ENCODE data around the gene TRPM4. TPM values are rescaled to one million over a fixed set of nuclear protein-coding genes. Genes with fewer than 3 reads are reported as not detected.

TRPM4 gene
- total and polyA plus RNA-seq, 2 of the 13 experiments (the other 11 are each of a cell fraction or from before 2014, with no cell fraction given) = 1.9 to 4.3 TPM

GRCh38 chr19:49125025-49125731 is 32.4 kb upstream of the TRPM4 start (continued):
- TF ChIP-seq PRDM10 (CRISPR knock-in tag; IDR thresholded peaks at IDR 0.05; ENCODE audit: low read depth) (peak; percentile 76; the same call in 1 of the 2 replicates), ZNF512B (CRISPR knock-in tag; IDR thresholded peaks at IDR 0.05; ENCODE audit: borderline replicate concordance) (peak; percentile 54; the same call in 1 of the 2 replicates), POLR2G (IDR thresholded peaks at IDR 0.05; ENCODE audit: low read depth, low read length) (peak; percentile 53), SP2 (CRISPR knock-in tag; IDR thresholded peaks at IDR 0.05) (no peak), HHEX (CRISPR knock-in tag; IDR thresholded peaks at IDR 0.05) (no peak), PRPF4 (IDR thresholded peaks at IDR 0.05; ENCODE audit: low read depth, low read length, poor library complexity, severe bottlenecking) (no peak), CBX1 (IDR thresholded peaks at IDR 0.05; ENCODE audit: low read depth) (peak; percentile 47), ZNF205 (CRISPR knock-in tag; IDR thresholded peaks at IDR 0.05) (0 out of 2 replicates have a peak, but pooled peaks have one; percentile 41), IKZF5 (CRISPR knock-in tag; IDR thresholded peaks at IDR 0.05) (peak; percentile 52; the same call in 1 of the 2 replicates), TFAP4 (IDR thresholded peaks at IDR 0.05; ENCODE audit: borderline replicate concordance, low read depth) (peak; percentile 77), POLR2A (IDR thresholded peaks at IDR 0.05; ENCODE audit: insufficient read depth in 1 of 2, low read depth in 2 of 2, low read length in 2 of 2) (peak in 1 of 2 experiments; percentile 64; a peak in 2 of 4 replicates), HNF4A (CRISPR knock-in tag; IDR thresholded peaks at IDR 0.05) (peak; percentile 54; the same call in 1 of the 2 replicates), ZNF431 (CRISPR knock-in tag; IDR thresholded peaks at IDR 0.05; ENCODE audit: borderline replicate concordance, low read depth) (no peak), SMAD3 (CRISPR knock-in tag; IDR thresholded peaks at IDR 0.05) (no peak), BORCS8-MEF2B (CRISPR knock-in tag; IDR thresholded peaks at IDR 0.05) (peak; percentile 19; the same call in 1 of the 2 replicates), ZNF143 (CRISPR knock-in tag; IDR thresholded peaks at IDR 0.05) (peak; percentile 29; the same call in 1 of the 2 replicates), PAXIP1 (CRISPR knock-in tag; conservative IDR thresholded peaks at IDR 0.05) (peak; percentile 55; the same call in 1 of the 2 replicates)

All from HepG2 (cell line).